ENCODE measurements around the gene CNP.

DNA sequence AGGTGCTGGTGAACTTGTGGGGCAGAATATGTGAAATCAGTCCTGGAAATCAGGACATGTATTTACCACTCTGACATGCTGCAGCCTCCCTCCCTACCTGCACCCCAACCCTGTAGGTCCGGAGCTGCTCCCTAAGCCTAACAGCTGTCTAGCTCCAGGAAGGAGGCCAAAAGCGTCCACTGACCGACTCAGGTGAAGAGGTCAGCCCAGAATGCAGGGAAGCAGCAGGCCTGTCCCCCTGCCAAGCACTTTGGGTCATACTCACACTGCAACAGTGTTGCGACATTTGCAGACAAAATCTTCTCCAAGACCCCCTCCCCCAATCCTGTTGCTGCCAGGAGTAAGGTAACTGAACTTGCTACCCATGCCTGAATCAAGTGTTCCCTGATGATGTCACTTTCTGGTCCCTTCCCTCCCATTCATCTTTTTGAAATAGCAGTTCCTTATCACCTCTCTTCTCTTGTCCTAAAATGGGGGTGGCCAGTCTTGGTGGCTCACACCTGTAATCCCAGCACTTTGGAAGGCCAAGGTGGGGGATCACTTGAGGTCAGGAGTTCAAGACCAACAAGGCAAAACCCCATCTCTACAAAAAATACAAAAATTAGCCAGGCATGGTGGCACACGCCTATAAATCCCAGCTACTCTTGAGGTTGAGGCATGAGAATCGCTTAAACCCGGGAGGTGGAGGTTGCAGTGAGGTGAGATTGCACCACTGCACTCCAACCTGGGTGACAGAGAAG lies 46.6 kb upstream of the CNP start:
- TF ChIP-seq, protein P1, sequence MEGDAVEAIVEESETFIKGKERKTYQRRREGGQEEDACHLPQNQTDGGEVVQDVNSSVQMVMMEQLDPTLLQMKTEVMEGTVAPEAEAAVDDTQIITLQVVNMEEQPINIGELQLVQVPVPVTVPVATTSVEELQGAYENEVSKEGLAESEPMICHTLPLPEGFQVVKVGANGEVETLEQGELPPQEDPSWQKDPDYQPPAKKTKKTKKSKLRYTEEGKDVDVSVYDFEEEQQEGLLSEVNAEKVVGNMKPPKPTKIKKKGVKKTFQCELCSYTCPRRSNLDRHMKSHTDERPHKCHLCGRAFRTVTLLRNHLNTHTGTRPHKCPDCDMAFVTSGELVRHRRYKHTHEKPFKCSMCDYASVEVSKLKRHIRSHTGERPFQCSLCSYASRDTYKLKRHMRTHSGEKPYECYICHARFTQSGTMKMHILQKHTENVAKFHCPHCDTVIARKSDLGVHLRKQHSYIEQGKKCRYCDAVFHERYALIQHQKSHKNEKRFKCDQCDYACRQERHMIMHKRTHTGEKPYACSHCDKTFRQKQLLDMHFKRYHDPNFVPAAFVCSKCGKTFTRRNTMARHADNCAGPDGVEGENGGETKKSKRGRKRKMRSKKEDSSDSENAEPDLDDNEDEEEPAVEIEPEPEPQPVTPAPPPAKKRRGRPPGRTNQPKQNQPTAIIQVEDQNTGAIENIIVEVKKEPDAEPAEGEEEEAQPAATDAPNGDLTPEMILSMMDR (IDR thresholded peaks at IDR 0.05; ENCODE audit: borderline replicate concordance, extremely low read depth, low read length, poor library complexity, severe bottlenecking): no peak
- no peak for TF ChIP-seq EZH2 (IDR thresholded peaks at IDR 0.05; ENCODE audit: borderline replicate concordance, low read depth, low read length, severe bottlenecking)

Data from DND-41 (cell line).